WTC11 (cell line): ENCODE results near the gene PLPP7. TPM values are rescaled to one million over a fixed set of nuclear protein-coding genes. Genes with fewer than 3 reads are reported as not detected.

ENCODE experiments used
- ATAC-seq: fragments of 200-7000 bp; cut with Tn5 transposase; 2 replicates; pipeline ENCODE4 v1.10.0; 2021; ENCODE audit warnings: mild to moderate bottlenecking, moderate library complexity
- CTCF ChIA-PET: fragments of 300-600 bp; sonication (Branson Sonifier 250); formaldehyde crosslinking; loops from one replicate; lab custom pipeline; 2021; ENCODE audit warnings: antibody characterized with exemption; lab: Charles Lee
- POLR2A ChIA-PET: fragments of 350-600 bp; sonication (Branson Sonifier 250); formaldehyde crosslinking; loops from one replicate; lab custom pipeline; 2021; ENCODE audit warnings: antibody characterized with exemption; lab: Charles Lee
- DNase-seq: peaks from one replicate; pipeline ENCODE4 v3.0.0; 2021; ENCODE audit warnings: low spot score
- H3K27ac Mint-ChIP-seq: 2 replicates; pipeline ENCODE4 v1.8.0; 2021; ENCODE audit warnings: mixed read lengths
- H3K27me3 Mint-ChIP-seq: 2 replicates; pipeline ENCODE4 v1.8.0; 2021; ENCODE audit warnings: low read depth, mild to moderate bottlenecking, moderate library complexity, mixed read lengths
- H3K36me3 Mint-ChIP-seq: 2 replicates; pipeline ENCODE4 v1.8.0; 2021; ENCODE audit warnings: mixed read lengths
- H3K4me1 Mint-ChIP-seq: 2 replicates; pipeline ENCODE4 v1.8.0; 2022; ENCODE audit warnings: mixed read lengths
- H3K4me3 Mint-ChIP-seq: 2 replicates; pipeline ENCODE4 v1.8.0; 2021; ENCODE audit warnings: mild to moderate bottlenecking, moderate library complexity, mixed read lengths
- H3K9me3 Mint-ChIP-seq: 2 replicates; pipeline ENCODE4 v1.8.0; 2021; ENCODE audit warnings: mixed read lengths
- CREB1 ChIP-seq: sonication (generic); formaldehyde crosslinking; IDR thresholded peaks from 2 replicates; pipeline ENCODE4 v1.8.0; 2023; ENCODE audit warnings: mild to moderate bottlenecking, missing genetic modification reagents
- CREM ChIP-seq: sonication (generic); formaldehyde crosslinking; IDR thresholded peaks from 2 replicates; pipeline ENCODE4 v1.8.1; 2022; ENCODE audit warnings: mild to moderate bottlenecking, missing genetic modification reagents, moderate library complexity
- EMX1 ChIP-seq: fragments of 250-450 bp; sonication (Bioruptor Pico); IDR thresholded peaks from 2 replicates; pipeline ENCODE4 v1.8.0; 2021; ENCODE audit warnings: mild to moderate bottlenecking
- MYBL2 ChIP-seq: sonication (generic); formaldehyde crosslinking; IDR thresholded peaks from 2 replicates; pipeline ENCODE4 v1.8.1; 2023; ENCODE audit warnings: mild to moderate bottlenecking, moderate library complexity, missing genetic modification reagents
- OVOL2 ChIP-seq: fragments of 250-450 bp; sonication (Bioruptor Pico); IDR thresholded peaks from 2 replicates; pipeline ENCODE4 v1.9.0; 2021; ENCODE audit warnings: mild to moderate bottlenecking, borderline replicate concordance
- SMAD3 ChIP-seq: sonication (generic); formaldehyde crosslinking; IDR thresholded peaks from 2 replicates; pipeline ENCODE4 v1.8.0; 2022; ENCODE audit warnings: missing genetic modification reagents, mild to moderate bottlenecking, borderline replicate concordance
- SMAD4 ChIP-seq: sonication (generic); formaldehyde crosslinking; IDR thresholded peaks from 2 replicates; pipeline ENCODE4 v1.8.0; 2022; ENCODE audit warnings: mild to moderate bottlenecking, missing genetic modification reagents
- SOX15 ChIP-seq: fragments of 250-450 bp; sonication (Bioruptor Pico); IDR thresholded peaks from 2 replicates; pipeline ENCODE4 v1.9.0; 2021; ENCODE audit warnings: mild to moderate bottlenecking
- TEAD4 ChIP-seq: sonication (generic); formaldehyde crosslinking; IDR thresholded peaks from 2 replicates; pipeline ENCODE4 v1.8.0; 2022; ENCODE audit warnings: mild to moderate bottlenecking, missing genetic modification reagents
- ZNF138 ChIP-seq: sonication (generic); formaldehyde crosslinking; conservative IDR thresholded peaks from 2 replicates; pipeline ENCODE4 v1.8.1; 2022; ENCODE audit warnings: mild to moderate bottlenecking, moderate library complexity, missing genetic modification reagents
- ZNF219 ChIP-seq: sonication (generic); formaldehyde crosslinking; IDR thresholded peaks from 2 replicates; pipeline ENCODE4 v1.8.0; 2023; ENCODE audit warnings: missing genetic modification reagents, mild to moderate bottlenecking, borderline replicate concordance
- ZNF317 ChIP-seq: sonication (generic); formaldehyde crosslinking; IDR thresholded peaks from 2 replicates; pipeline ENCODE4 v1.8.1; 2023; ENCODE audit warnings: low read depth, mild to moderate bottlenecking, moderate library complexity, missing genetic modification reagents, borderline replicate concordance
- total RNA-seq: library from RNA; stranded (reverse); gene quantifications from 3 replicates; pipeline ENCODE4 v1.2.3, GENCODE V29; 2021
- TF ChIP-seq, protein P1 (sequence below): sonication (generic); formaldehyde crosslinking; IDR thresholded peaks from 2 replicates; pipeline ENCODE4 v1.8.1; 2022; ENCODE audit warnings: missing genetic modification reagents, borderline replicate concordance
- TF ChIP-seq, protein P2 (sequence below): sonication (generic); formaldehyde crosslinking; IDR thresholded peaks from 2 replicates; pipeline ENCODE4 v1.8.1; 2022; ENCODE audit warnings: low read depth, mild to moderate bottlenecking, moderate library complexity, missing genetic modification reagents, borderline replicate concordance
- TF ChIP-seq, protein P3 (sequence below): sonication (generic); formaldehyde crosslinking; IDR thresholded peaks from 2 replicates; pipeline ENCODE4 v1.8.1; 2022; ENCODE audit warnings: mild to moderate bottlenecking, moderate library complexity, missing genetic modification reagents
- TF ChIP-seq, protein P4 (sequence below): sonication (generic); formaldehyde crosslinking; IDR thresholded peaks from 2 replicates; pipeline ENCODE4 v1.8.1; 2023; ENCODE audit warnings: mild to moderate bottlenecking, missing genetic modification reagents

Gene PLPP7
- total RNA-seq, 1 experiment from 2014 or later = 4.2 TPM

DNA sequence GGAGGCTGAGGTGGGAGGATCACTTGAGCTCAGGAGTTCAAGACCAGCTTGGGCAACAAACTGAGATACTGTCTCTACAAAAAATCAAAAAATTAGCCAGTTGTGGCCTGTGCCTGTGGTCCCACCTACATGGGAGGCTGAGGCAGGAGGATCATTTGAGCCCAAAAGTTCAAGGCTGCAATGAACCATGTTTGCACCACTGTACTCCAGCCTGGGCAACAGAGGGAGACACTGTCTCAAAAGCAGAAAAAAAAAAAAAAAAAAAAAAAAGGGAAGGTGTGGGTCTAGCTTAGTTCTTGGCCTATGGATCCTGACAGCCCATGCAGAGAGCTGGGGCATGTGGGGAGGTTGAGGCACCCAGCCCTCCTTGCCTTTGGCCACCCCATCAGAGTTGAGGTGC, 10.9 kb downstream of the PLPP7 start:
- Mint-ChIP-seq H3K36me3 (no peaks in the 10 kb centered on the region), H3K4me1 (0 out of 2 replicates have a peak, but pooled peaks cover 3% of the 10 kb centered on the region), H3K27ac (no peak overlapping the region), H3K27me3 (no peaks in the 10 kb centered on the region), H3K4me3 (no peak overlapping the region)
- POLR2A ChIA-PET = no interaction called here
- CTCF ChIA-PET = interaction anchor here (0.6 to 5.2 kb wide), 4 partner anchors 11 to 309 kb away, joined by 3 to 49 read pairs (median 4); no protein-coding TSS in a partner anchor
- no peak for DNase-seq
- no peak for ATAC-seq
- TF ChIP-seq MYBL2 (CRISPR knock-in tag) = no peak
- TF ChIP-seq SMAD4 = no peak
- TF ChIP-seq, protein P1, sequence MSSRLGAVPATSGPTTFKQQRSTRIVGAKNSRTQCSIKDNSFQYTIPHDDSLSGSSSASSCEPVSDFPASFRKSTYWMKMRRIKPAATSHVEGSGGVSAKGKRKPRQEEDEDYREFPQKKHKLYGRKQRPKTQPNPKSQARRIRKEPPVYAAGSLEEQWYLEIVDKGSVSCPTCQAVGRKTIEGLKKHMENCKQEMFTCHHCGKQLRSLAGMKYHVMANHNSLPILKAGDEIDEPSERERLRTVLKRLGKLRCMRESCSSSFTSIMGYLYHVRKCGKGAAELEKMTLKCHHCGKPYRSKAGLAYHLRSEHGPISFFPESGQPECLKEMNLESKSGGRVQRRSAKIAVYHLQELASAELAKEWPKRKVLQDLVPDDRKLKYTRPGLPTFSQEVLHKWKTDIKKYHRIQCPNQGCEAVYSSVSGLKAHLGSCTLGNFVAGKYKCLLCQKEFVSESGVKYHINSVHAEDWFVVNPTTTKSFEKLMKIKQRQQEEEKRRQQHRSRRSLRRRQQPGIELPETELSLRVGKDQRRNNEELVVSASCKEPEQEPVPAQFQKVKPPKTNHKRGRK (CRISPR knock-in tag) = no peak
- TF ChIP-seq ZNF219 = no peak
- no peak for TF ChIP-seq SOX15 (CRISPR knock-in tag)
- TF ChIP-seq, protein P2, sequence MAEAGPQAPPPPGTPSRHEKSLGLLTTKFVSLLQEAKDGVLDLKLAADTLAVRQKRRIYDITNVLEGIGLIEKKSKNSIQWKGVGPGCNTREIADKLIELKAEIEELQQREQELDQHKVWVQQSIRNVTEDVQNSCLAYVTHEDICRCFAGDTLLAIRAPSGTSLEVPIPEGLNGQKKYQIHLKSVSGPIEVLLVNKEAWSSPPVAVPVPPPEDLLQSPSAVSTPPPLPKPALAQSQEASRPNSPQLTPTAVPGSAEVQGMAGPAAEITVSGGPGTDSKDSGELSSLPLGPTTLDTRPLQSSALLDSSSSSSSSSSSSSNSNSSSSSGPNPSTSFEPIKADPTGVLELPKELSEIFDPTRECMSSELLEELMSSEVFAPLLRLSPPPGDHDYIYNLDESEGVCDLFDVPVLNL = no peak
- TF ChIP-seq CREB1 (CRISPR knock-in tag) = no peak
- TF ChIP-seq, protein P3, sequence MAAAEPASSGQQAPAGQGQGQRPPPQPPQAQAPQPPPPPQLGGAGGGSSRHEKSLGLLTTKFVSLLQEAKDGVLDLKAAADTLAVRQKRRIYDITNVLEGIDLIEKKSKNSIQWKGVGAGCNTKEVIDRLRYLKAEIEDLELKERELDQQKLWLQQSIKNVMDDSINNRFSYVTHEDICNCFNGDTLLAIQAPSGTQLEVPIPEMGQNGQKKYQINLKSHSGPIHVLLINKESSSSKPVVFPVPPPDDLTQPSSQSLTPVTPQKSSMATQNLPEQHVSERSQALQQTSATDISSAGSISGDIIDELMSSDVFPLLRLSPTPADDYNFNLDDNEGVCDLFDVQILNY (CRISPR knock-in tag) = no peak
- no peak for TF ChIP-seq CREM (CRISPR knock-in tag)
- TF ChIP-seq, all 79 proteins: peak for 0
- H3K9me3 Mint-ChIP-seq = no peaks in the 10 kb centered on the region

DNA sequence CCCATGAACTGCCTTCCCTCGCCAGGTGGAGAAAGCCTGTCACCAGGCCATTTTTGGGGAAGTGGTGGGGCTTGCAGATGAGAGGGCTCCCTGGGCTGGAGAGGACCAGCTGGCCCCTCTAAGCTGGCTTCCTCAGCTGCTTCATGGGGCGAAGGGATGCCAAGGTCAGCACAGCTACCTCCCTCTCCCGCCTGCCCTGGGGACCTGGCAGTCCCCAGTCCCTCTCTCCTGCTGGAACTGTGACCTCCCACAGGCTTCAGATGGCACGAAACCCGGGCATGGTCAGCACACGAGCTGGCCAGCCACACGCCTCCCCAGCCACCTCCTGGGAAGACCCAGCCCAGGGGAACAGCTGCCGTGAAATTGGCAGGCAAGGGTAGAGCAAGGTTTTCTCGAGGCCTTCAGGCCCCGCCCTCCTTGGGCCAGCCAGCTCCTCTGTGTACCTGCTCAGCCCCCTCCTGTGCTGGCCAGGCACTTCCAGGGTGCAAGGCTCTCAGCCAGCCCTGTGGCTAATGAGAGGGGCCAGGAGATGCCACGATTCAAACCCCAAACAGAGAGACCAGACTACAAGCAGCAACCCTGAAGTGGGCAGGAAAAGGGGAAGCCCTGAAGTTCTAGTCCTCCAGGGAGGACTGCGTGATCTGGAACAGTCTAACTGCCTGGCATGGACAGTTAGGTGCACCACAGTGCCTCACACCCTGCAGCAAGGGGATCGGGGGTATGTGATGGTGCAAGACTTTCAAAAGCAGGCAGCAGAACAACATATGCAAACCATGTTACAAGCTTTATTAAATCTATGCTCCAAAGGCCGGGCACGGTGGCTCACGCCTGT, 12.9 kb downstream of the PLPP7 start:
- ATAC-seq (peak; percentile 51; the same call in 1 of the 2 replicates), DNase-seq (no peak)
- ChIA-PET POLR2A (no interaction called here), CTCF (interaction anchor here (0.5 to 5.2 kb wide), 4 partner anchors 32 to 75 kb away, joined by 3 to 49 read pairs (median 4); no protein-coding TSS in a partner anchor)
- H3K9me3 Mint-ChIP-seq = peaks cover 5% of the 10 kb centered on the region; the same call in 1 of the 2 replicates
- TF ChIP-seq, protein P3 (CRISPR knock-in tag) = no peak
- TF ChIP-seq ZNF317 (CRISPR knock-in tag) (no peak), TEAD4 (CRISPR knock-in tag) (no peak), SMAD3 (no peak), EMX1 (CRISPR knock-in tag) (no peak), OVOL2 (CRISPR knock-in tag) (no peak), ZNF138 (CRISPR knock-in tag) (no peak)
- TF ChIP-seq, protein P4, sequence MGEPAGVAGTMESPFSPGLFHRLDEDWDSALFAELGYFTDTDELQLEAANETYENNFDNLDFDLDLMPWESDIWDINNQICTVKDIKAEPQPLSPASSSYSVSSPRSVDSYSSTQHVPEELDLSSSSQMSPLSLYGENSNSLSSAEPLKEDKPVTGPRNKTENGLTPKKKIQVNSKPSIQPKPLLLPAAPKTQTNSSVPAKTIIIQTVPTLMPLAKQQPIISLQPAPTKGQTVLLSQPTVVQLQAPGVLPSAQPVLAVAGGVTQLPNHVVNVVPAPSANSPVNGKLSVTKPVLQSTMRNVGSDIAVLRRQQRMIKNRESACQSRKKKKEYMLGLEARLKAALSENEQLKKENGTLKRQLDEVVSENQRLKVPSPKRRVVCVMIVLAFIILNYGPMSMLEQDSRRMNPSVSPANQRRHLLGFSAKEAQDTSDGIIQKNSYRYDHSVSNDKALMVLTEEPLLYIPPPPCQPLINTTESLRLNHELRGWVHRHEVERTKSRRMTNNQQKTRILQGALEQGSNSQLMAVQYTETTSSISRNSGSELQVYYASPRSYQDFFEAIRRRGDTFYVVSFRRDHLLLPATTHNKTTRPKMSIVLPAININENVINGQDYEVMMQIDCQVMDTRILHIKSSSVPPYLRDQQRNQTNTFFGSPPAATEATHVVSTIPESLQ (CRISPR knock-in tag) = no peak
- H3K27me3 Mint-ChIP-seq = no peaks in the 10 kb centered on the region
- H3K4me1 Mint-ChIP-seq = 0 out of 2 replicates have a peak, but pooled peaks cover 3% of the 10 kb centered on the region
- H3K36me3 Mint-ChIP-seq = no peaks in the 10 kb centered on the region
- no peak overlapping the region for H3K4me3 Mint-ChIP-seq
- H3K27ac Mint-ChIP-seq = no peak overlapping the region
